Stimulated activated naive B cell treated with anti-CD40 and anti-IgM and Interleukin-4, amounts not matched to agents 10 μg/mL and 1 μg/mL and 100 μg/mL, for 72 hours (primary cell): ENCODE data around the gene SLC26A6.

ENCODE experiments used
- ATAC-seq, 2 donors: fragments of 150-1000 bp; cut with Tn5 transposase; replicated peaks; 2 replicates each; pipeline ENCODE4 v1.10.0; 2021; ENCODE audit warnings: moderate library complexity in 1 of 2
- DNase-seq: peaks from one replicate; pipeline ENCODE4 v3.0.0; 2021
- H3K27ac Mint-ChIP-seq: one replicate; pipeline ENCODE4 v1.8.0; 2022; ENCODE audit warnings: mild to moderate bottlenecking, mixed read lengths
- H3K27me3 Mint-ChIP-seq, 2 donors: one replicate each; pipeline ENCODE4 v1.8.0; 2022; ENCODE audit warnings: mixed read lengths in 2 of 2
- H3K36me3 Mint-ChIP-seq, 2 donors: one replicate each; pipeline ENCODE4 v1.8.0; 2022; ENCODE audit warnings: mixed read lengths in 2 of 2, mild to moderate bottlenecking in 1 of 2
- H3K4me1 Mint-ChIP-seq, 2 donors: one replicate each; pipeline ENCODE4 v1.8.0; 2022; ENCODE audit warnings: mixed read lengths in 2 of 2, mild to moderate bottlenecking in 1 of 2
- H3K4me3 Mint-ChIP-seq, 2 donors: one replicate each; pipeline ENCODE4 v1.8.0; 2022; ENCODE audit warnings: mild to moderate bottlenecking in 2 of 2, mixed read lengths in 2 of 2, moderate library complexity in 1 of 2
- H3K9me3 Mint-ChIP-seq, 2 donors: one replicate each; pipeline ENCODE4 v1.8.0; 2022; ENCODE audit warnings: mixed read lengths in 2 of 2, mild to moderate bottlenecking in 1 of 2

SLC26A6 gene

GRCh38 chr3:48651771-48652170 lies 16.5 kb upstream of the SLC26A6 start:
- Mint-ChIP-seq H3K9me3 (no peaks in the 10 kb centered on the region), H3K4me3 (no peak overlapping the region), H3K36me3 (no peaks in the 10 kb centered on the region), H3K27ac (no peak overlapping the region), H3K27me3 (peaks cover 0 to 3% of the 10 kb centered on the region in 2 donors), H3K4me1 (peaks cover 10 to 14% of the 10 kb centered on the region in 2 donors)
- ATAC-seq = no peak
- DNase-seq = no peak

GRCh38 chr3:48650723-48651122 lies 15.5 kb upstream of the SLC26A6 start:
- no peak overlapping the region for H3K4me3 Mint-ChIP-seq
- H3K27me3 Mint-ChIP-seq = no peaks in the 10 kb centered on the region
- ATAC-seq = no peak
- H3K36me3 Mint-ChIP-seq = no peaks in the 10 kb centered on the region
- DNase-seq = no peak
- no peak overlapping the region for H3K27ac Mint-ChIP-seq
- H3K9me3 Mint-ChIP-seq = no peaks in the 10 kb centered on the region
- peaks cover 8 to 10% of the 10 kb centered on the region in 2 donors for H3K4me1 Mint-ChIP-seq

- no peak for DNase-seq
- ATAC-seq = no peak
- Mint-ChIP-seq H3K9me3 (no peaks in the 10 kb centered on the region), H3K36me3 (no peaks in the 10 kb centered on the region), H3K4me3 (no peak overlapping the region), H3K27ac (no peak overlapping the region), H3K27me3 (peaks cover 0 to 5% of the 10 kb centered on the region in 2 donors), H3K4me1 (peaks cover 4% of the 10 kb centered on the region in 2 donors)
These were observed 13.1 kb upstream of the SLC26A6 start for GRCh38 chr3:48648188-48648850.

- no peak overlapping the region for H3K4me3 Mint-ChIP-seq
- no peaks in the 10 kb centered on the region for H3K9me3 Mint-ChIP-seq
- peaks cover 0 to 4% of the 10 kb centered on the region in 2 donors for H3K4me1 Mint-ChIP-seq
- no peak for ATAC-seq
- no peaks in the 10 kb centered on the region for H3K36me3 Mint-ChIP-seq
- H3K27me3 Mint-ChIP-seq = peaks cover 0 to 10% of the 10 kb centered on the region in 2 donors
- DNase-seq = no peak
- no peak overlapping the region for H3K27ac Mint-ChIP-seq
These were observed 12.5 kb upstream of the SLC26A6 start for GRCh38 chr3:48647714-48648113.

GRCh38 chr3:48644898-48645760 lies 9.9 kb upstream of the SLC26A6 start:
- Mint-ChIP-seq H3K9me3 (no peaks in the 10 kb centered on the region), H3K4me1 (peaks cover 0 to 4% of the 10 kb centered on the region in 2 donors), H3K4me3 (no peak overlapping the region), H3K27me3 (peaks cover 9 to 17% of the 10 kb centered on the region in 2 donors), H3K36me3 (no peaks in the 10 kb centered on the region), H3K27ac (no peak overlapping the region)
- DNase-seq = no peak
- no peak for ATAC-seq

- Mint-ChIP-seq H3K27me3 (peaks cover 9 to 30% of the 10 kb centered on the region in 2 donors), H3K9me3 (no peaks in the 10 kb centered on the region), H3K4me3 (no peak overlapping the region)
These were observed 7.3 kb upstream of the SLC26A6 start for GRCh38 chr3:48642605-48643004.

GRCh38 chr3:48641396-48641795 lies 6.1 kb upstream of the SLC26A6 start:
- no peak overlapping the region for H3K27ac Mint-ChIP-seq
- ATAC-seq (no peak), DNase-seq (no peak)
- H3K4me3 Mint-ChIP-seq = no peak overlapping the region
- H3K4me1 Mint-ChIP-seq = peaks cover 4% of the 10 kb centered on the region in 2 donors
- peaks cover 0 to 7% of the 10 kb centered on the region in 2 donors for H3K36me3 Mint-ChIP-seq
- no peaks in the 10 kb centered on the region for H3K9me3 Mint-ChIP-seq
- H3K27me3 Mint-ChIP-seq = peaks cover 9 to 30% of the 10 kb centered on the region in 2 donors

More at GRCh38 chr3:48642605-48643004, 7.3 kb upstream of the SLC26A6 start:
- H3K36me3 Mint-ChIP-seq = peaks cover 0 to 7% of the 10 kb centered on the region in 2 donors
- no peak for ATAC-seq
- DNase-seq = no peak
- no peak overlapping the region for H3K27ac Mint-ChIP-seq
- H3K4me1 Mint-ChIP-seq = peaks cover 2 to 4% of the 10 kb centered on the region in 2 donors

- no peak overlapping the region for H3K27ac Mint-ChIP-seq
- peaks cover 0 to 7% of the 10 kb centered on the region in 2 donors for H3K36me3 Mint-ChIP-seq
These were observed 4.8 kb upstream of the SLC26A6 start for GRCh38 chr3:48639944-48640606.

GRCh38 chr3:48637305-48637704 lies 2.0 kb upstream of the SLC26A6 start:
- no peak for DNase-seq
- ATAC-seq = no peak
- Mint-ChIP-seq H3K27ac (no peak overlapping the region), H3K27me3 (peaks cover 9 to 20% of the 10 kb centered on the region in 2 donors), H3K9me3 (no peaks in the 10 kb centered on the region), H3K36me3 (peaks cover 5 to 11% of the 10 kb centered on the region in 2 donors), H3K4me3 (peak overlapping the region in 1 of 2 donors; percentile 36), H3K4me1 (peaks cover 12 to 36% of the 10 kb centered on the region in 2 donors)

More at GRCh38 chr3:48639944-48640606, 4.8 kb upstream of the SLC26A6 start:
- no peak overlapping the region for H3K4me3 Mint-ChIP-seq
- H3K27me3 Mint-ChIP-seq = peaks cover 9 to 30% of the 10 kb centered on the region in 2 donors
- no peaks in the 10 kb centered on the region for H3K9me3 Mint-ChIP-seq
- H3K4me1 Mint-ChIP-seq = peaks cover 6 to 15% of the 10 kb centered on the region in 2 donors
- DNase-seq = no peak
- no peak for ATAC-seq

GRCh38 chr3:48636149-48636655 lies 941 bp upstream of the SLC26A6 start:
- Mint-ChIP-seq H3K27ac (no peak overlapping the region), H3K9me3 (no peaks in the 10 kb centered on the region), H3K4me1 (peaks cover 12 to 36% of the 10 kb centered on the region in 2 donors), H3K36me3 (peaks cover 11 to 15% of the 10 kb centered on the region in 2 donors), H3K27me3 (peaks cover under 1 to 13% of the 10 kb centered on the region in 2 donors), H3K4me3 (peak overlapping the region; percentile 93 to 95)
- no peak for ATAC-seq
- DNase-seq = no peak

GRCh38 chr3:48634661-48635221 lies 520 bp downstream of the SLC26A6 start:
- ATAC-seq = peak; percentile 36 to 43
- DNase-seq = peak; percentile 30
- Mint-ChIP-seq H3K9me3 (no peaks in the 10 kb centered on the region), H3K27ac (peak overlapping the region; percentile 62), H3K4me1 (peaks cover 12 to 35% of the 10 kb centered on the region in 2 donors), H3K27me3 (peaks cover 0 to 13% of the 10 kb centered on the region in 2 donors), H3K4me3 (peak overlapping the region; percentile 93 to 95), H3K36me3 (peaks cover 17 to 22% of the 10 kb centered on the region in 2 donors)

- Mint-ChIP-seq H3K4me1 (peaks cover 12 to 32% of the 10 kb centered on the region in 2 donors), H3K36me3 (peaks cover 21 to 26% of the 10 kb centered on the region in 2 donors), H3K4me3 (peak overlapping the region in 1 of 2 donors; percentile 95), H3K9me3 (no peaks in the 10 kb centered on the region), H3K27ac (no peak overlapping the region), H3K27me3 (peaks cover 0 to 8% of the 10 kb centered on the region in 2 donors)
- ATAC-seq = no peak
- DNase-seq = no peak
These were observed 1.5 kb downstream of the SLC26A6 start for GRCh38 chr3:48633743-48634142.

- peaks cover 0 to 6% of the 10 kb centered on the region in 2 donors for H3K27me3 Mint-ChIP-seq
- H3K27ac Mint-ChIP-seq = no peak overlapping the region
- H3K9me3 Mint-ChIP-seq = no peaks in the 10 kb centered on the region
- no peak overlapping the region for H3K4me3 Mint-ChIP-seq
- H3K36me3 Mint-ChIP-seq = peaks cover 22 to 30% of the 10 kb centered on the region in 2 donors
- ATAC-seq = no peak
- H3K4me1 Mint-ChIP-seq = peaks cover 12 to 32% of the 10 kb centered on the region in 2 donors
- DNase-seq = no peak
These were observed 2.0 kb downstream of the SLC26A6 start for GRCh38 chr3:48633256-48633655.
